Psoas muscle (tissue), 8 donors: Measurements from ENCODE around the gene ARPC1B. TPM values are rescaled to one million over a fixed set of nuclear protein-coding genes. Genes with fewer than 3 reads are reported as not detected.
"Not testable (repeated sequence)": the region's sequence is repeated elsewhere in the genome, so short reads cannot be mapped to it uniquely, and the experiment has no call there.

Source experiments
- ATAC-seq, 4 donors: fragments of 200-7000 bp; cut with Tn5 transposase; one replicate each; pipeline ENCODE4 v1.9.1; 2020; ENCODE audit warnings: moderate library complexity in 3 of 4, mild to moderate bottlenecking in 2 of 4
- DNase-seq, 2 donors: peaks; one replicate each; pipeline ENCODE4 v3.0.0-alpha.2; 2020
- H3K27ac ChIP-seq: fragments of 200-600 bp; one replicate; pipeline ENCODE4 v1.8.0; 2022
- H3K27me3 ChIP-seq, 3 donors: fragments of 200-600 bp in 1 of 3; one replicate each; pipeline versions ENCODE4 v1.6.1 to v1.8.0; 2013 to 2022; ENCODE audit warnings: low read length in 2 of 3, mild to moderate bottlenecking in 2 of 3, moderate library complexity in 1 of 3; ENCODE audit not compliant: insufficient read depth in 3 of 3
- H3K36me3 ChIP-seq, 2 donors: fragments of 200-600 bp in 1 of 2; one replicate each; pipeline versions ENCODE4 v1.6.1 to v1.8.0; 2013 to 2022; ENCODE audit warnings: low read depth in 1 of 2, mild to moderate bottlenecking in 1 of 2, moderate library complexity in 1 of 2; ENCODE audit not compliant: insufficient read depth in 1 of 2
- H3K4me1 ChIP-seq: fragments of 200-600 bp; one replicate; pipeline ENCODE4 v1.8.0; 2022
- H3K4me3 ChIP-seq: fragments of 200-600 bp; one replicate; pipeline ENCODE4 v1.8.0; 2022; ENCODE audit warnings: mild to moderate bottlenecking
- H3K9me3 ChIP-seq: fragments of 200-600 bp; one replicate; pipeline ENCODE4 v1.8.0; 2022
- CTCF ChIP-seq: fragments of 200-600 bp; IDR thresholded peaks from one replicate; pipeline ENCODE4 v1.8.0; 2022; ENCODE audit warnings: antibody characterized with exemption
- WGBS, 3 donors: extraction: QIAGEN DNeasy Blood & Tissue Kit; methylation state at CpG; one replicate each; pipeline versions ENCODE4 v1.1.6 to v1.1.7; 2013; 5-methylcytosine and 5-hydroxymethylcytosine counted together
- intact Hi-C, 2 donors: fragments of 100-400 bp; cut with DNase I; formaldehyde crosslinking; loops; one replicate each; pipeline versions ENCODE4 v1.11.0 to v1.14.2; 2022
- polyA plus RNA-seq, 3 donors: library from polyadenylated mRNA; stranded (reverse); fragments of 200-250 nt; gene quantifications; one replicate each; pipeline ENCODE4 v1.2.3, GENCODE V29; 2013
- total RNA-seq, 4 donors: library from RNA; stranded (reverse); fragmentation: NEBNext Ultra II Directional in 2 of 4; extraction: Animal tissue kit (Norgen Biotek cat#: 25700) in 2 of 4; gene quantifications; one replicate each; pipeline versions ENCODE4 v1.2.1 to v1.2.4, GENCODE V29; 2021 to 2023
- donor health status: healthy with polysubstance abuse.
- donor health status: DM: no; HTN: no; CAD: no; lungs with moderate emphysema.
- donor health status: Bipolar disorder and iron deficiency.
- donor health status: healthy.
- donor health status: DM: yes; HTN: yes; CAD: no.
- donor health status: DM: no; HTN: no; CAD: no.
- donor health status: DM: no; HTN: no; CAD: no.
- donor health status: DM: yes; HTN: yes; CAD: no.

ARPC1B gene
- total and polyA plus RNA-seq, 7 donors: 12.9 to 61.5 (median 19.1) TPM

GRCh38 chr7:99373091-99374066 lies 1.2 kb upstream of the ARPC1B start:
- Histone ChIP-seq H3K9me3 (no peaks in the 10 kb centered on the region), H3K4me3 (peak overlapping the region; percentile 80), H3K27me3 (no peaks in the 10 kb centered on the region), H3K36me3 (peaks cover 0 to 19% of the 10 kb centered on the region in 2 donors), H3K4me1 (peaks cover 8% of the 10 kb centered on the region), H3K27ac (peak overlapping the region; percentile 61)
- 86 to 88% (median 87%) methylated on average over 40 to 41 of the region's 41 CpGs for WGBS, 3 donors
- DNase-seq (peak in 1 of 2 donors; percentile 42), ATAC-seq (no peak)
- intact Hi-C loops: no loop called here
- no peak for TF ChIP-seq CTCF

GRCh38 chr7:99375070-99375807 lies 709 bp downstream of the ARPC1B start:
- no peaks in the 10 kb centered on the region for H3K9me3 ChIP-seq
- no peaks in the 10 kb centered on the region for H3K27me3 ChIP-seq
- ATAC-seq: peak; percentile 70 to 79 (median 76)
- peak overlapping the region; percentile 61 for H3K27ac ChIP-seq
- H3K4me3 ChIP-seq: peak overlapping the region; percentile 80
- H3K4me1 ChIP-seq: peaks cover 8% of the 10 kb centered on the region
- TF ChIP-seq CTCF: no peak
- DNase-seq: peak; percentile 81 to 84
- intact Hi-C loops: no loop called here
- peaks cover 0 to 8% of the 10 kb centered on the region in 2 donors for H3K36me3 ChIP-seq
- WGBS, 3 donors: 5 to 11% (median 8%) methylated on average over 26 to 58 of the region's 58 CpGs

GRCh38 chr7:99379043-99379577 lies 4.6 kb downstream of the ARPC1B start:
- H3K4me3 ChIP-seq: peak overlapping the region; percentile 36
- intact Hi-C loops: no loop called here
- H3K27me3 ChIP-seq: no peaks in the 10 kb centered on the region
- peak; percentile 50 to 65 (median 63) for ATAC-seq
- peak; percentile 66 to 79 for DNase-seq
- 37 to 43% (median 41%) methylated on average over 7 of the region's 7 CpGs for WGBS, 3 donors
- peaks cover 3% of the 10 kb centered on the region for H3K4me1 ChIP-seq
- H3K9me3 ChIP-seq: no peaks in the 10 kb centered on the region
- peak overlapping the region; percentile 72 for H3K27ac ChIP-seq
- peaks cover 0 to 8% of the 10 kb centered on the region in 2 donors for H3K36me3 ChIP-seq
- TF ChIP-seq CTCF: no peak

- H3K4me1 ChIP-seq, intact Hi-C loops, ATAC-seq, DNase-seq, H3K36me3 ChIP-seq, H3K27me3 ChIP-seq, H3K9me3 ChIP-seq: not testable (repeated sequence)
- peak overlapping the region; percentile 72 for H3K27ac ChIP-seq
- WGBS, 3 donors: 45 to 51% (median 48%) methylated on average over 7 of the region's 7 CpGs
- H3K4me3 ChIP-seq: peak overlapping the region; percentile 36
Observed at GRCh38 chr7:99379693-99380031, 5.1 kb downstream of the ARPC1B start.
